IMR-90 (cell line): ENCODE measurements around the gene TBC1D1.

Experiments
- MAFK ChIP-seq: IDR thresholded peaks from 2 replicates; pipeline ENCODE4 v1.6.1; 2012; ENCODE audit warnings: low read depth, low read length, improper control_type of control experiment
- NFE2L2 ChIP-seq: fragments of 150-350 bp; IDR thresholded peaks from 2 replicates; pipeline ENCODE4 v1.6.1; 2016; ENCODE audit warnings: low read depth, mild to moderate bottlenecking, low read length
- USF2 ChIP-seq: fragments of 150-350 bp; IDR thresholded peaks from 2 replicates; pipeline ENCODE4 v1.6.1; 2017; ENCODE audit warnings: mild to moderate bottlenecking, antibody characterized with exemption, low read length, low read depth
- TF ChIP-seq, protein P1 (sequence below): conservative IDR thresholded peaks from 2 replicates; pipeline ENCODE4 v1.5.1; 2012; ENCODE audit warnings: mild to moderate bottlenecking, low read depth, low read length, improper control_type of control experiment

DNA sequence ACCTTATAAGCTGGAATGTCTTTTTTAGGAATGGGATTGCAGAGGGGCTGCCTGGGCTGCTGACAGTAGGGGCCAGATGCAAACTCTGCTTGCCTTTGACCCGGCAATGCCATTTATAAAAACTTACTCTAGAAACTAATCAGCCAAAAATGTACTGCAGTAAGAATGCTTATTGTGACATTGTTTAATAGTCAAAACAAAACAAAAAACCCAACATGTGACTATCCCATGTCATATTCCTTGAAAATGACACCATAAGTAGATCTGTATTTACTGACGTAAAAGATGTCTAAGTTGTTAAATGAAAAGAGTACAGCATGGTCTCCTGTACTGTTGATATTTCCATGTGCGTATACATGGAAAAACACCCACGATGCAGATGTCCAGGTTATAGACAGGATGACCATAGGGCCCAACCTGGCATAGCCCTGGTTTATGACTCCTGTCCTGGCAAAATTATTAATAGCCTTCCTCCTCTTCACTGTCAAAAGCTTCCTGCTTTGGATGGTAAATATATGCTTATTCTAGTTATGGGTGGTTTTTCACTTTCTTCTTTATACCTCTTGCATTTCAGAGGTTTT is 208.2 kb downstream of the TBC1D1 start:
- TF ChIP-seq, protein P1, sequence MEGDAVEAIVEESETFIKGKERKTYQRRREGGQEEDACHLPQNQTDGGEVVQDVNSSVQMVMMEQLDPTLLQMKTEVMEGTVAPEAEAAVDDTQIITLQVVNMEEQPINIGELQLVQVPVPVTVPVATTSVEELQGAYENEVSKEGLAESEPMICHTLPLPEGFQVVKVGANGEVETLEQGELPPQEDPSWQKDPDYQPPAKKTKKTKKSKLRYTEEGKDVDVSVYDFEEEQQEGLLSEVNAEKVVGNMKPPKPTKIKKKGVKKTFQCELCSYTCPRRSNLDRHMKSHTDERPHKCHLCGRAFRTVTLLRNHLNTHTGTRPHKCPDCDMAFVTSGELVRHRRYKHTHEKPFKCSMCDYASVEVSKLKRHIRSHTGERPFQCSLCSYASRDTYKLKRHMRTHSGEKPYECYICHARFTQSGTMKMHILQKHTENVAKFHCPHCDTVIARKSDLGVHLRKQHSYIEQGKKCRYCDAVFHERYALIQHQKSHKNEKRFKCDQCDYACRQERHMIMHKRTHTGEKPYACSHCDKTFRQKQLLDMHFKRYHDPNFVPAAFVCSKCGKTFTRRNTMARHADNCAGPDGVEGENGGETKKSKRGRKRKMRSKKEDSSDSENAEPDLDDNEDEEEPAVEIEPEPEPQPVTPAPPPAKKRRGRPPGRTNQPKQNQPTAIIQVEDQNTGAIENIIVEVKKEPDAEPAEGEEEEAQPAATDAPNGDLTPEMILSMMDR: no peak
- no peak for TF ChIP-seq NFE2L2
- no peak for TF ChIP-seq MAFK
- no peak for TF ChIP-seq USF2
